Keratinocyte (primary cell): Measurements from ENCODE around the gene SEC24D.

Experiments used
- CTCF ChIP-seq, 3 experiments: IDR thresholded peaks in 1 of 3; conservative IDR thresholded peaks in 1 of 3; optimal IDR thresholded peaks in 1 of 3; 2 replicates in 2 of 3; 3 replicates in 1 of 3; pipeline versions ENCODE3 to v1.5.1; 2011; ENCODE audit warnings: low read length in 3 of 3, mild to moderate bottlenecking in 3 of 3, moderate library complexity in 2 of 3, control low read depth in 1 of 3, inconsistent platforms in 1 of 3; ENCODE audit not compliant: insufficient read depth in 2 of 3; ENCODE audit errors: extremely low read depth in 1 of 3
- EZH2 ChIP-seq: IDR thresholded peaks from one replicate; pipeline ENCODE4 v1.6.1; 2012; ENCODE audit warnings: inconsistent platforms, mild to moderate bottlenecking, low read length, moderate library complexity

- TF ChIP-seq CTCF (optimal IDR thresholded peaks at IDR 0.05 in 1 of 3, IDR thresholded peaks at IDR 0.05 in 1 of 3, conservative IDR thresholded peaks at IDR 0.05 in 1 of 3; ENCODE audit: extremely low read depth in 1 of 3, insufficient read depth in 2 of 3, low read length in 3 of 3) (no peak), EZH2 (no peak)
Measured at GRCh38 chr4:118803253-118803652, 32.7 kb downstream of the SEC24D start.
